Measurements from ENCODE around the gene SLC16A13.

GRCh38 chr17:7014261-7014994 is 21.4 kb upstream of the SLC16A13 start:
- TF ChIP-seq CTCF (IDR thresholded peaks at IDR 0.05; ENCODE audit: low read depth, low read length) (peak; percentile 38), EZH2phosphoT487 (IDR thresholded peaks at IDR 0.05; ENCODE audit: low read depth) (no peak)

All from OCI-LY3 (cell line).